Stimulated activated naive CD8-positive, alpha-beta T cell treated with anti-CD3 and anti-CD28 coated beads, Interleukin-15, Interleukin-2, amounts not matched to agents 100 U/mL and 50 U/mL, for 24 hours (primary cell): ENCODE data around the gene VAV3.

ENCODE experiments used
- ATAC-seq: fragments of 150-1000 bp; cut with Tn5 transposase; one replicate; pipeline ENCODE4 v1.10.0; 2021
- DNase-seq: peaks from one replicate; pipeline ENCODE4 v3.0.0; 2021

Gene VAV3

GRCh38 chr1:107536266-107536665 lies 428.7 kb downstream of the VAV3 start:
- ATAC-seq (no peak), DNase-seq (no peak)

GRCh38 chr1:107535091-107535490 lies 429.9 kb downstream of the VAV3 start:
- DNase-seq, result no peak
- ATAC-seq, result no peak

DNA sequence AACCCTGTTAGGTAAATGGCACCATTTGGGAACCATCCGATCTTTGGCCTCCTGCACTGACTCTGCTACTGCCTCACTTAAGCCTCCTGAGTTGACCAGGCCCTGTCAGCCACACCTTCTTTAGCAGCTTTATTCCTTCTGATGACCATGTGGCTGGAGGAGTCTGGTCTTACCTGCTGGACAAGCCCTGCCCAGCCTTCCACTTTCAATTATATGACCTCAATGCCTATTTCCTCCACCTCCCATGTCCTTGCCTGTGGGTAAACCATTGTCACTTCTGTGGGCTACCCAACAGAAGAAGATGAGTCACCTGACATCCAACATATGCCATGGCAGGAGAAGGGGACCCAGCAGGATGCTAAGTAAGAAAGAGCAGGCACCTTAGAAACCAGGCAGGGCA lies 430.3 kb downstream of the VAV3 start:
- no peak for ATAC-seq
- no peak for DNase-seq

- DNase-seq, result no peak
- ATAC-seq, result no peak
Measured at GRCh38 chr1:107533436-107533835, 431.5 kb downstream of the VAV3 start.

DNA sequence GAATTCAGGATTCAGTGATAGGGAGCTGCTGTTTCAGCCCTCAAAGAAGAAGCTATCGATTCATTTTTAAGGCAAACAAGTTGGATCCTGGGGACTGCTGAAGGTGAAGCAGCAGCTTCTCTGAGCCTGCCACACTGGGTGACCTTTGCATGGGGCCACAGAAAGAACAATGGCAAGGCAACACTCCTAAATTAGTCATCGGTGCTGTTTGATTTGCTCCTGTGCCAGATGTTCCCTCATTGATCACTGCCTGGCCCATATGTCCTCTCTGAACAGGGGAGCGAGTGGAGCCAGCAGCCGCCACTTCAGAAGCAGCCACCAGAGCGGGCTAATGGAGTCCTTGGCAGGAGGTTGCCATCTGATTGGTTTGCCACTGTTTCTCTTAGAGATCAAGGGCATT lies 432.7 kb downstream of the VAV3 start:
- no peak for ATAC-seq
- DNase-seq, result no peak

GRCh38 chr1:107531065-107531908 lies 433.7 kb downstream of the VAV3 start:
- no peak for DNase-seq
- no peak for ATAC-seq

- DNase-seq, result no peak
- no peak for ATAC-seq
Measured at GRCh38 chr1:107530543-107530942, 434.4 kb downstream of the VAV3 start.

GRCh38 chr1:107529511-107530149 lies 435.4 kb downstream of the VAV3 start:
- peak; percentile 9 for DNase-seq
- ATAC-seq, result peak; percentile 73

- DNase-seq (no peak), ATAC-seq (no peak)
Measured at GRCh38 chr1:107526524-107527198, 438.3 kb downstream of the VAV3 start.

DNA sequence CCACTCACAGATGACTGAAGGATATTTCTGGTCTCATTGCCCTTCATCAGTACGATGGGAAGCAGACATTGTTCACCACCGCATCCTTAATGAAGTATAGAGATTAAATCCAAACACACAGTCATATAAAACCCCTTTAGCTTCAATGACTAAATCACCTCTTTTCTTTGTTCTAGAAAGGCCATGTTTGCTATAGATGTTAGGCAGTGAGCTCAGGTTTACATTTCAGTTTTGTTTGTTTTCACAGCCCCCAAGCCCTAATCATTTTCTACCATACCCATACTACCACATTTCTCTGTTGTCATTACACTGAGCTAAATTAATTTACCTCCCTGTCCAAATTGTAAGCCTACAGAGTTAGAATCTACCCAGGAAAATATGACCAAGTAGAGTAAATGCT lies 439.0 kb downstream of the VAV3 start:
- no peak for ATAC-seq
- no peak for DNase-seq

- ATAC-seq (no peak), DNase-seq (no peak)
Measured at GRCh38 chr1:107525145-107525544, 439.8 kb downstream of the VAV3 start.

- DNase-seq (no peak), ATAC-seq (no peak)
Measured at GRCh38 chr1:107524301-107524700, 440.7 kb downstream of the VAV3 start.

DNA sequence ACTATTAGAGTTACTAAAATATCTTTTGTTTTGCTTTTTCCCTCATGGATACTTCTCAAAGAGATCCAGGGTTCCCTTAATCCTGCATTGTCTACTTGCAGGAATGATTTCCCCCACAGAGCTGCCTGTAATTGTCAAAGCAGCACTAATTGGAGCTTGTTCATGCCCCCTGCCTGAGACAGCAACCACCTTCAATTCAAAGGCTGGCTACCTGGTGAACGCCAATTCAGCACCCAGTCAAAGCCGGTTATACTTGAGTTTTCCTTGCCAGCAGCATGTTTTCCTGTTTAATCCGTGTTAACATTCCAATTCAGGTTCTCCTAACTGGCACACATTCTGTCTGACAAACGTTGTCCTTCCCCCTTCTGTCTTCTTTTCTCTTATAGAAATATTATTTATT lies 441.2 kb downstream of the VAV3 start:
- ATAC-seq, result no peak
- DNase-seq, result no peak

GRCh38 chr1:107523061-107523460 lies 441.9 kb downstream of the VAV3 start:
- DNase-seq, result no peak
- no peak for ATAC-seq
